WTC11 (cell line): ENCODE results near the gene SCML2. TPM values are rescaled to one million over a fixed set of nuclear protein-coding genes. Genes with fewer than 3 reads are reported as not detected.

ENCODE experiments used
- ATAC-seq: fragments of 200-7000 bp; cut with Tn5 transposase; 2 replicates; pipeline ENCODE4 v1.10.0; 2021; ENCODE audit warnings: mild to moderate bottlenecking, moderate library complexity
- CTCF ChIA-PET: fragments of 300-600 bp; sonication (Branson Sonifier 250); formaldehyde crosslinking; loops from one replicate; lab custom pipeline; 2021; ENCODE audit warnings: antibody characterized with exemption; lab: Charles Lee
- POLR2A ChIA-PET: fragments of 350-600 bp; sonication (Branson Sonifier 250); formaldehyde crosslinking; loops from one replicate; lab custom pipeline; 2021; ENCODE audit warnings: antibody characterized with exemption; lab: Charles Lee
- DNase-seq: peaks from one replicate; pipeline ENCODE4 v3.0.0; 2021; ENCODE audit warnings: low spot score
- H3K27ac Mint-ChIP-seq: 2 replicates; pipeline ENCODE4 v1.8.0; 2021; ENCODE audit warnings: mixed read lengths
- H3K27me3 Mint-ChIP-seq: 2 replicates; pipeline ENCODE4 v1.8.0; 2021; ENCODE audit warnings: low read depth, mild to moderate bottlenecking, moderate library complexity, mixed read lengths
- H3K36me3 Mint-ChIP-seq: 2 replicates; pipeline ENCODE4 v1.8.0; 2021; ENCODE audit warnings: mixed read lengths
- H3K4me1 Mint-ChIP-seq: 2 replicates; pipeline ENCODE4 v1.8.0; 2022; ENCODE audit warnings: mixed read lengths
- H3K4me3 Mint-ChIP-seq: 2 replicates; pipeline ENCODE4 v1.8.0; 2021; ENCODE audit warnings: mild to moderate bottlenecking, moderate library complexity, mixed read lengths
- H3K9me3 Mint-ChIP-seq: 2 replicates; pipeline ENCODE4 v1.8.0; 2021; ENCODE audit warnings: mixed read lengths
- ELF4 ChIP-seq: sonication (generic); formaldehyde crosslinking; IDR thresholded peaks from 2 replicates; pipeline ENCODE4 v1.8.1; 2022; ENCODE audit warnings: low read depth, mild to moderate bottlenecking, moderate library complexity, missing genetic modification reagents
- ESRRA ChIP-seq: sonication (generic); formaldehyde crosslinking; IDR thresholded peaks from 2 replicates; pipeline ENCODE4 v1.8.1; 2022; ENCODE audit warnings: mild to moderate bottlenecking, missing genetic modification reagents, borderline replicate concordance
- ETV6 ChIP-seq: sonication (generic); formaldehyde crosslinking; IDR thresholded peaks from 2 replicates; pipeline ENCODE4 v1.8.1; 2022; ENCODE audit warnings: mild to moderate bottlenecking, missing genetic modification reagents
- FOXJ3 ChIP-seq: sonication (generic); formaldehyde crosslinking; IDR thresholded peaks from 2 replicates; pipeline ENCODE4 v1.9.0; 2021; ENCODE audit warnings: missing genetic modification reagents, mild to moderate bottlenecking, borderline replicate concordance
- GRHL2 ChIP-seq: fragments of 250-450 bp; sonication (Bioruptor Pico); IDR thresholded peaks from 2 replicates; pipeline ENCODE4 v1.8.0; 2022; ENCODE audit warnings: mild to moderate bottlenecking, moderate library complexity; ENCODE audit not compliant: insufficient replicate concordance, severe bottlenecking
- JUN ChIP-seq: sonication (generic); formaldehyde crosslinking; IDR thresholded peaks from 2 replicates; pipeline ENCODE4 v1.8.0; 2023; ENCODE audit warnings: mild to moderate bottlenecking, missing genetic modification reagents
- KAT7 ChIP-seq: sonication (generic); formaldehyde crosslinking; IDR thresholded peaks from 2 replicates; pipeline ENCODE4 v1.8.1; 2023; ENCODE audit warnings: missing genetic modification reagents, mild to moderate bottlenecking, borderline replicate concordance
- RORB ChIP-seq: fragments of 250-450 bp; sonication (Bioruptor Pico); IDR thresholded peaks from 2 replicates; pipeline ENCODE4 v1.9.0; 2021; ENCODE audit warnings: mild to moderate bottlenecking
- ZNF138 ChIP-seq: sonication (generic); formaldehyde crosslinking; conservative IDR thresholded peaks from 2 replicates; pipeline ENCODE4 v1.8.1; 2022; ENCODE audit warnings: mild to moderate bottlenecking, moderate library complexity, missing genetic modification reagents
- ZNF219 ChIP-seq: sonication (generic); formaldehyde crosslinking; IDR thresholded peaks from 2 replicates; pipeline ENCODE4 v1.8.0; 2023; ENCODE audit warnings: missing genetic modification reagents, mild to moderate bottlenecking, borderline replicate concordance
- ZNF232 ChIP-seq: sonication (generic); formaldehyde crosslinking; IDR thresholded peaks from 2 replicates; pipeline ENCODE4 v1.8.0; 2022; ENCODE audit warnings: mild to moderate bottlenecking, missing genetic modification reagents
- ZNF396 ChIP-seq: fragments of 250-450 bp; sonication (Bioruptor Pico); IDR thresholded peaks from 2 replicates; pipeline ENCODE4 v1.8.0; 2021; ENCODE audit warnings: mild to moderate bottlenecking, moderate library complexity, borderline replicate concordance
- total RNA-seq: library from RNA; stranded (reverse); gene quantifications from 3 replicates; pipeline ENCODE4 v1.2.3, GENCODE V29; 2021
- TF ChIP-seq, protein P1 (sequence below): fragments of 250-450 bp; sonication (Bioruptor Pico); IDR thresholded peaks from 2 replicates; pipeline ENCODE4 v1.9.0; 2021; ENCODE audit warnings: mild to moderate bottlenecking
- TF ChIP-seq, protein P2 (sequence below): fragments of 250-450 bp; sonication (Bioruptor Pico); IDR thresholded peaks from 2 replicates; pipeline ENCODE4 v2.1.2; 2022; ENCODE audit warnings: mild to moderate bottlenecking, moderate library complexity
- TF ChIP-seq, protein P3 (sequence below): sonication (generic); formaldehyde crosslinking; IDR thresholded peaks from 2 replicates; pipeline ENCODE4 v1.8.1; 2023; ENCODE audit warnings: mild to moderate bottlenecking, missing genetic modification reagents, moderate library complexity
- TF ChIP-seq, protein P4 (sequence below): fragments of 250-450 bp; sonication (Bioruptor Pico); IDR thresholded peaks from 2 replicates; pipeline ENCODE4 v1.9.0; 2021; ENCODE audit warnings: mild to moderate bottlenecking, borderline replicate concordance
- TF ChIP-seq, protein P5 (sequence below): sonication (generic); formaldehyde crosslinking; conservative IDR thresholded peaks from 2 replicates; pipeline ENCODE4 v1.8.1; 2022; ENCODE audit warnings: mild to moderate bottlenecking, missing genetic modification reagents
- TF ChIP-seq, protein P6 (sequence below): fragments of 250-450 bp; sonication (Bioruptor Pico); IDR thresholded peaks from 2 replicates; pipeline ENCODE4 v1.8.0; 2021; ENCODE audit warnings: mild to moderate bottlenecking
- TF ChIP-seq, protein P7 (sequence below): fragments of 250-450 bp; sonication (Bioruptor Pico); IDR thresholded peaks from 2 replicates; pipeline ENCODE4 v1.9.0; 2021; ENCODE audit warnings: moderate library complexity, mild to moderate bottlenecking, inconsistent platforms, borderline replicate concordance

SCML2 gene
- total RNA-seq, 1 experiment from 2014 or later = 12.8 TPM

DNA sequence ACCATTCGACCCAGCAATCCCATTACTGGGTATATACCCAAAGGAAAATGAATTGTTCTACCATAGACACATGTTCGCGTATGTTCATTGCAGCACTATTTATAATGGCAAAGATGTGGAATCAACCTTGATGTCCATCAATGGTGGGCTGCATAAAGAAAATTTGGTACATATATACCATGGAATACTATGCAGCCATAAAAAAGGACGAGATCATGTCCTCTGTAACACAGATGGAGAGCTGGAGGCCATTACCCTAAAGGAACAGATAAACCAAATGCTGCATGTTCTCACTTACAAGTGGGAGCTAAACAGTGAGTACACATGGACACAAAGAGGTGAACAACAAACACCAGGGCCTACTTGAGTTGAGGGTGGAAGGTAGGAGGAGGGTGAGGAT, 45.1 kb downstream of the SCML2 start:
- H3K27me3 Mint-ChIP-seq = no peaks in the 10 kb centered on the region; the same call in 1 of the 2 replicates
- peaks cover 24% of the 10 kb centered on the region for H3K36me3 Mint-ChIP-seq
- DNase-seq = no peak
- TF ChIP-seq, protein P1, sequence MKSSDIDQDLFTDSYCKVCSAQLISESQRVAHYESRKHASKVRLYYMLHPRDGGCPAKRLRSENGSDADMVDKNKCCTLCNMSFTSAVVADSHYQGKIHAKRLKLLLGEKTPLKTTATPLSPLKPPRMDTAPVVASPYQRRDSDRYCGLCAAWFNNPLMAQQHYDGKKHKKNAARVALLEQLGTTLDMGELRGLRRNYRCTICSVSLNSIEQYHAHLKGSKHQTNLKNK (CRISPR knock-in tag) = no peak
- no peak for TF ChIP-seq ZNF396 (CRISPR knock-in tag)
- TF ChIP-seq, protein P2, sequence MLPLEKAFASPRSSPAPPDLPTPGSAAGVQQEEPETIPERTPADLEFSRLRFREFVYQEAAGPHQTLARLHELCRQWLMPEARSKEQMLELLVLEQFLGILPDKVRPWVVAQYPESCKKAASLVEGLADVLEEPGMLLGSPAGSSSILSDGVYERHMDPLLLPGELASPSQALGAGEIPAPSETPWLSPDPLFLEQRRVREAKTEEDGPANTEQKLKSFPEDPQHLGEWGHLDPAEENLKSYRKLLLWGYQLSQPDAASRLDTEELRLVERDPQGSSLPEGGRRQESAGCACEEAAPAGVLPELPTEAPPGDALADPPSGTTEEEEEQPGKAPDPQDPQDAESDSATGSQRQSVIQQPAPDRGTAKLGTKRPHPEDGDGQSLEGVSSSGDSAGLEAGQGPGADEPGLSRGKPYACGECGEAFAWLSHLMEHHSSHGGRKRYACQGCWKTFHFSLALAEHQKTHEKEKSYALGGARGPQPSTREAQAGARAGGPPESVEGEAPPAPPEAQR (CRISPR knock-in tag) = no peak
- TF ChIP-seq, all 79 proteins: peak for 0
- H3K4me1 Mint-ChIP-seq = peaks cover 8% of the 10 kb centered on the region
- CTCF ChIA-PET = no interaction called here
- H3K27ac Mint-ChIP-seq = no peak overlapping the region
- ATAC-seq = no peak
- no peak overlapping the region for H3K4me3 Mint-ChIP-seq
- peaks cover 24% of the 10 kb centered on the region for H3K9me3 Mint-ChIP-seq
- POLR2A ChIA-PET = no interaction called here

DNA sequence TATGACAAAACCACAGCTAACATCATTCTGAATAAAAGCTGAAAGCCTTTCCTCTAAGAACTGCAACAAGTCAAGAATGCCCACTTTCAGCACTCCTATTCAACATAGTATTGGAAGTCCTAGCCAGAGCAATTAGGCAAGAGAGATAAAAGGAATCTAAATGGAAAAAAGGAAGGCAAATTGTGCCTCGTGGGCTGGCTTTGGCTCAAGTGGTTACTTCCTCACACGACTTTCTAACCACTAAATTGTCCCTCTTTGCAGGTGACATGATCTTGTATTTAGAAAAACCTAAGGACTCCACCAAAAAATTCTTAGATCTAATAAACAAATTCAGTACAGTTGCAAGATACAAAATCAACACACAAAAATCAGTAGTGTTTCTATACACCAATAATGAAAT, 57.2 kb downstream of the SCML2 start:
- ATAC-seq (no peak), DNase-seq (no peak)
- no peaks in the 10 kb centered on the region for H3K9me3 Mint-ChIP-seq
- ChIA-PET POLR2A (no interaction called here), CTCF (no interaction called here)
- H3K27me3 Mint-ChIP-seq = no peaks in the 10 kb centered on the region
- no peak overlapping the region for H3K27ac Mint-ChIP-seq
- peaks cover 5% of the 10 kb centered on the region for H3K4me1 Mint-ChIP-seq
- H3K36me3 Mint-ChIP-seq = no peaks in the 10 kb centered on the region; the same call in 1 of the 2 replicates
- no peak for TF ChIP-seq FOXJ3
- TF ChIP-seq, protein P3, sequence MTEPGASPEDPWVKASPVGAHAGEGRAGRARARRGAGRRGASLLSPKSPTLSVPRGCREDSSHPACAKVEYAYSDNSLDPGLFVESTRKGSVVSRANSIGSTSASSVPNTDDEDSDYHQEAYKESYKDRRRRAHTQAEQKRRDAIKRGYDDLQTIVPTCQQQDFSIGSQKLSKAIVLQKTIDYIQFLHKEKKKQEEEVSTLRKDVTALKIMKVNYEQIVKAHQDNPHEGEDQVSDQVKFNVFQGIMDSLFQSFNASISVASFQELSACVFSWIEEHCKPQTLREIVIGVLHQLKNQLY = no peak
- TF ChIP-seq ZNF232 = no peak
- TF ChIP-seq, protein P4, sequence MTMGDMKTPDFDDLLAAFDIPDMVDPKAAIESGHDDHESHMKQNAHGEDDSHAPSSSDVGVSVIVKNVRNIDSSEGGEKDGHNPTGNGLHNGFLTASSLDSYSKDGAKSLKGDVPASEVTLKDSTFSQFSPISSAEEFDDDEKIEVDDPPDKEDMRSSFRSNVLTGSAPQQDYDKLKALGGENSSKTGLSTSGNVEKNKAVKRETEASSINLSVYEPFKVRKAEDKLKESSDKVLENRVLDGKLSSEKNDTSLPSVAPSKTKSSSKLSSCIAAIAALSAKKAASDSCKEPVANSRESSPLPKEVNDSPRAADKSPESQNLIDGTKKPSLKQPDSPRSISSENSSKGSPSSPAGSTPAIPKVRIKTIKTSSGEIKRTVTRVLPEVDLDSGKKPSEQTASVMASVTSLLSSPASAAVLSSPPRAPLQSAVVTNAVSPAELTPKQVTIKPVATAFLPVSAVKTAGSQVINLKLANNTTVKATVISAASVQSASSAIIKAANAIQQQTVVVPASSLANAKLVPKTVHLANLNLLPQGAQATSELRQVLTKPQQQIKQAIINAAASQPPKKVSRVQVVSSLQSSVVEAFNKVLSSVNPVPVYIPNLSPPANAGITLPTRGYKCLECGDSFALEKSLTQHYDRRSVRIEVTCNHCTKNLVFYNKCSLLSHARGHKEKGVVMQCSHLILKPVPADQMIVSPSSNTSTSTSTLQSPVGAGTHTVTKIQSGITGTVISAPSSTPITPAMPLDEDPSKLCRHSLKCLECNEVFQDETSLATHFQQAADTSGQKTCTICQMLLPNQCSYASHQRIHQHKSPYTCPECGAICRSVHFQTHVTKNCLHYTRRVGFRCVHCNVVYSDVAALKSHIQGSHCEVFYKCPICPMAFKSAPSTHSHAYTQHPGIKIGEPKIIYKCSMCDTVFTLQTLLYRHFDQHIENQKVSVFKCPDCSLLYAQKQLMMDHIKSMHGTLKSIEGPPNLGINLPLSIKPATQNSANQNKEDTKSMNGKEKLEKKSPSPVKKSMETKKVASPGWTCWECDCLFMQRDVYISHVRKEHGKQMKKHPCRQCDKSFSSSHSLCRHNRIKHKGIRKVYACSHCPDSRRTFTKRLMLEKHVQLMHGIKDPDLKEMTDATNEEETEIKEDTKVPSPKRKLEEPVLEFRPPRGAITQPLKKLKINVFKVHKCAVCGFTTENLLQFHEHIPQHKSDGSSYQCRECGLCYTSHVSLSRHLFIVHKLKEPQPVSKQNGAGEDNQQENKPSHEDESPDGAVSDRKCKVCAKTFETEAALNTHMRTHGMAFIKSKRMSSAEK = no peak
- TF ChIP-seq ETV6 (CRISPR knock-in tag) = no peak
- no peak for TF ChIP-seq ZNF396 (CRISPR knock-in tag)
- TF ChIP-seq, protein P5, sequence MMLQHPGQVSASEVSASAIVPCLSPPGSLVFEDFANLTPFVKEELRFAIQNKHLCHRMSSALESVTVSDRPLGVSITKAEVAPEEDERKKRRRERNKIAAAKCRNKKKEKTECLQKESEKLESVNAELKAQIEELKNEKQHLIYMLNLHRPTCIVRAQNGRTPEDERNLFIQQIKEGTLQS (CRISPR knock-in tag) = no peak
- no peak for TF ChIP-seq KAT7
- TF ChIP-seq ELF4 (CRISPR knock-in tag) = no peak
- H3K4me3 Mint-ChIP-seq = no peak overlapping the region

DNA sequence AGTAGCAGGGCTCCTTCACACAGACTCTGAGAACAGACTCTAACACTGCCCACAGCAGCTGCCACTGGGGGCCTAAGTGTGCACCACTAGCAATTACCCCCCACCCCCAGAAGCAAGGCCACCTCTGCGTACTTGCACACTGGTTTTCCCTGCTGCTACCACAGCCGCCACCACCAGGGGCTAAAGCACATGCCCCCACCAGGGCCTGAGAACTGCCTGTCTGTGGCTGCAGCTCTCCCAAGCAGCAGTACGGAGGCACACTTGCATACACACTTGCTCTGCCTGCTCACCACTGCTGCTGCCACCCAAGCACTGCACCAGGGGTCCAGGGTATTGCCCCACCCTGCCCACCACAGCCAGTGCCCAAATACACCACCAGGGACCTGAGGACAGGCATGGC, 59.6 kb downstream of the SCML2 start:
- H3K36me3 Mint-ChIP-seq = no peaks in the 10 kb centered on the region; the same call in 1 of the 2 replicates
- POLR2A ChIA-PET = no interaction called here
- H3K27me3 Mint-ChIP-seq = no peaks in the 10 kb centered on the region
- CTCF ChIA-PET = no interaction called here
- no peak for TF ChIP-seq ZNF219
- TF ChIP-seq, protein P6, sequence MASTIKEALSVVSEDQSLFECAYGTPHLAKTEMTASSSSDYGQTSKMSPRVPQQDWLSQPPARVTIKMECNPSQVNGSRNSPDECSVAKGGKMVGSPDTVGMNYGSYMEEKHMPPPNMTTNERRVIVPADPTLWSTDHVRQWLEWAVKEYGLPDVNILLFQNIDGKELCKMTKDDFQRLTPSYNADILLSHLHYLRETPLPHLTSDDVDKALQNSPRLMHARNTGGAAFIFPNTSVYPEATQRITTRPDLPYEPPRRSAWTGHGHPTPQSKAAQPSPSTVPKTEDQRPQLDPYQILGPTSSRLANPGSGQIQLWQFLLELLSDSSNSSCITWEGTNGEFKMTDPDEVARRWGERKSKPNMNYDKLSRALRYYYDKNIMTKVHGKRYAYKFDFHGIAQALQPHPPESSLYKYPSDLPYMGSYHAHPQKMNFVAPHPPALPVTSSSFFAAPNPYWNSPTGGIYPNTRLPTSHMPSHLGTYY (CRISPR knock-in tag) = no peak
- TF ChIP-seq ZNF138 (CRISPR knock-in tag) = no peak
- TF ChIP-seq ESRRA = no peak
- no peak for TF ChIP-seq JUN
- TF ChIP-seq, protein P5 (CRISPR knock-in tag) = no peak
- no peak for TF ChIP-seq GRHL2
- TF ChIP-seq RORB (CRISPR knock-in tag) = no peak
- TF ChIP-seq, protein P7, sequence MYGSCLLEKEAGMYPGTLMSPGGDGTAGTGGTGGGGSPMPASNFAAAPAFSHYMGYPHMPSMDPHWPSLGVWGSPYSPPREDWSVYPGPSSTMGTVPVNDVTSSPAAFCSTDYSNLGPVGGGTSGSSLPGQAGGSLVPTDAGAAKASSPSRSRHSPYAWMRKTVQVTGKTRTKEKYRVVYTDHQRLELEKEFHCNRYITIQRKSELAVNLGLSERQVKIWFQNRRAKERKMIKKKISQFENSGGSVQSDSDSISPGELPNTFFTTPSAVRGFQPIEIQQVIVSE (CRISPR knock-in tag) = no peak
- no peak for TF ChIP-seq ZNF396 (CRISPR knock-in tag)
- no peak overlapping the region for H3K4me3 Mint-ChIP-seq
- H3K4me1 Mint-ChIP-seq = peaks cover 13% of the 10 kb centered on the region
- peak; percentile 61 for ATAC-seq
- no peak overlapping the region for H3K27ac Mint-ChIP-seq
- DNase-seq = peak; percentile 16
- no peaks in the 10 kb centered on the region for H3K9me3 Mint-ChIP-seq
